H9 (cell line): ENCODE measurements around the gene KDR. TPM values are rescaled to one million over a fixed set of nuclear protein-coding genes. Genes with fewer than 3 reads are reported as not detected.
A peak's percentile ranks its signal among the peaks of the same experiment; 100 is the strongest.

Experiments
- DNase-seq: peaks from one replicate; pipeline ENCODE4 v3.0.0-alpha.2; 2017
- H2AFZ ChIP-seq: one replicate; pipeline ENCODE4 v1.6.1; 2013; ENCODE audit warnings: mild to moderate bottlenecking, low read length, control low read depth, moderate library complexity
- H2AK5ac ChIP-seq: 2 replicates; pipeline ENCODE4 v1.6.1; 2013; ENCODE audit warnings: low read length, control low read depth, mixed read lengths; ENCODE audit not compliant: insufficient read length
- H2BK120ac ChIP-seq: one replicate; pipeline ENCODE4 v1.6.1; 2013; ENCODE audit warnings: low read depth, mild to moderate bottlenecking, low read length, control low read depth, inconsistent platforms; ENCODE audit not compliant: poor library complexity, severe bottlenecking
- H2BK12ac ChIP-seq: 2 replicates; pipeline ENCODE4 v1.6.1; 2013; ENCODE audit warnings: low read length, control low read depth, mixed read lengths, low read depth; ENCODE audit not compliant: insufficient read length
- H2BK15ac ChIP-seq: 2 replicates; pipeline ENCODE4 v1.6.1; 2013; ENCODE audit warnings: low read depth, low read length, control low read depth
- H2BK20ac ChIP-seq: one replicate; pipeline ENCODE4 v1.6.1; 2013; ENCODE audit warnings: low read depth, mild to moderate bottlenecking, low read length, control low read depth, inconsistent platforms; ENCODE audit not compliant: poor library complexity, severe bottlenecking
- H2BK5ac ChIP-seq: 2 replicates; pipeline ENCODE4 v1.6.1; 2013; ENCODE audit warnings: low read length, control low read depth, mixed read lengths; ENCODE audit not compliant: insufficient read length
- H3K14ac ChIP-seq: 2 replicates; pipeline ENCODE4 v1.6.1; 2013; ENCODE audit warnings: low read length, control low read depth; ENCODE audit not compliant: insufficient read depth
- H3K18ac ChIP-seq: 2 replicates; pipeline ENCODE4 v1.6.1; 2013; ENCODE audit warnings: low read depth, mild to moderate bottlenecking, mixed read lengths, low read length, control low read depth; ENCODE audit not compliant: insufficient read length
- H3K23ac ChIP-seq: 2 replicates; pipeline ENCODE4 v1.6.1; 2013; ENCODE audit warnings: low read length, control low read depth, mixed read lengths, low read depth; ENCODE audit not compliant: insufficient read length
- H3K23me2 ChIP-seq: 2 replicates; pipeline ENCODE4 v1.6.1; 2013; ENCODE audit warnings: low read depth, mild to moderate bottlenecking, mixed read lengths, low read length, control low read depth; ENCODE audit not compliant: insufficient read length, poor library complexity, severe bottlenecking
- H3K27ac ChIP-seq: 2 replicates; pipeline ENCODE4 v1.5.1; 2013; ENCODE audit warnings: low read length, control low read depth, mixed read lengths, low read depth; ENCODE audit not compliant: insufficient read length
- H3K27me3 ChIP-seq: 2 replicates; pipeline ENCODE4 v1.6.1; 2013; ENCODE audit warnings: low read length, control low read depth, inconsistent platforms; ENCODE audit not compliant: insufficient read depth
- H3K4ac ChIP-seq: 2 replicates; pipeline ENCODE4 v1.6.1; 2013; ENCODE audit warnings: low read depth, mild to moderate bottlenecking, control low read depth, inconsistent platforms, low read length, moderate library complexity
- H3K4me1 ChIP-seq: 2 replicates; pipeline ENCODE4 v1.6.1; 2013; ENCODE audit warnings: low read length, control low read depth, inconsistent platforms; ENCODE audit not compliant: insufficient read depth
- H3K4me2 ChIP-seq: 2 replicates; pipeline ENCODE4 v1.6.1; 2013; ENCODE audit warnings: low read length, control low read depth, mixed read lengths; ENCODE audit not compliant: insufficient read length, insufficient read depth
- H3K56ac ChIP-seq: 2 replicates; pipeline ENCODE4 v1.6.1; 2013; ENCODE audit warnings: low read depth, mild to moderate bottlenecking, mixed read lengths, low read length, control low read depth; ENCODE audit not compliant: insufficient read length
- H3K79me1 ChIP-seq: 2 replicates; pipeline ENCODE4 v1.6.1; 2013; ENCODE audit warnings: low read depth, mild to moderate bottlenecking, moderate library complexity, low read length, control low read depth, inconsistent platforms; ENCODE audit not compliant: insufficient read depth, poor library complexity, severe bottlenecking
- H3K79me2 ChIP-seq: 2 replicates; pipeline ENCODE4 v1.6.1; 2013; ENCODE audit warnings: low read length, control low read depth, inconsistent platforms; ENCODE audit not compliant: insufficient read depth
- H3K9ac ChIP-seq: 2 replicates; pipeline ENCODE4 v1.6.1; 2013; ENCODE audit warnings: low read length, control low read depth, mixed read lengths; ENCODE audit not compliant: insufficient read length; ENCODE audit errors: extremely low read depth
- H3K9me3 ChIP-seq: one replicate; pipeline ENCODE4 v1.6.1; 2013; ENCODE audit warnings: low read depth, low read length, inconsistent platforms; ENCODE audit not compliant: control insufficient read depth
- H3T11ph ChIP-seq: one replicate; pipeline ENCODE4 v1.6.1; 2013; ENCODE audit warnings: mild to moderate bottlenecking, low read length, control low read depth, inconsistent platforms
- H4K20me1 ChIP-seq: one replicate; pipeline ENCODE4 v1.6.1; 2013; ENCODE audit not compliant: control insufficient read depth, insufficient read length, insufficient read depth
- H4K5ac ChIP-seq: 2 replicates; pipeline ENCODE4 v1.6.1; 2013; ENCODE audit warnings: low read depth, mild to moderate bottlenecking, mixed read lengths, low read length, control low read depth; ENCODE audit not compliant: insufficient read length
- H4K8ac ChIP-seq: replicated peaks from 2 replicates; pipeline ENCODE4 v1.6.1; 2013; ENCODE audit warnings: low read length, control low read depth, mixed read lengths, low read depth; ENCODE audit not compliant: insufficient read length
- H4K91ac ChIP-seq: 2 replicates; pipeline ENCODE4 v1.6.1; 2013; ENCODE audit warnings: low read depth, mild to moderate bottlenecking, moderate library complexity, mixed read lengths, low read length, control low read depth; ENCODE audit not compliant: insufficient read length
- H3K27ac Mint-ChIP-seq, 3 experiments: 2 replicates in 2 of 3; 3 replicates in 1 of 3; pipeline ENCODE4 v1.8.0; 2020 to 2021; ENCODE audit warnings: mixed read lengths in 3 of 3, mild to moderate bottlenecking in 1 of 3, moderate library complexity in 1 of 3
- H3K27me3 Mint-ChIP-seq: 2 replicates; pipeline ENCODE4 v1.8.0; 2021; ENCODE audit warnings: low read depth, mild to moderate bottlenecking, moderate library complexity, mixed read lengths
- H3K36me3 Mint-ChIP-seq, 3 experiments: 2 replicates in 2 of 3; 3 replicates in 1 of 3; pipeline ENCODE4 v1.8.0; 2020 to 2021; ENCODE audit warnings: low read depth in 3 of 3, mixed read lengths in 3 of 3; ENCODE audit not compliant: insufficient read depth in 1 of 3
- H3K4me1 Mint-ChIP-seq, 2 experiments: 2 replicates each; pipeline ENCODE4 v1.8.0; 2020; ENCODE audit warnings: mixed read lengths in 2 of 2
- H3K4me3 Mint-ChIP-seq, 2 experiments: 2 replicates in 1 of 2; 3 replicates in 1 of 2; pipeline ENCODE4 v1.8.0; 2020 to 2021; ENCODE audit warnings: mild to moderate bottlenecking in 2 of 2, mixed read lengths in 2 of 2, moderate library complexity in 1 of 2
- H3K9me3 Mint-ChIP-seq, 2 experiments: 2 replicates in 1 of 2; 3 replicates in 1 of 2; pipeline ENCODE4 v1.8.0; 2020; ENCODE audit warnings: mild to moderate bottlenecking in 2 of 2, mixed read lengths in 2 of 2, moderate library complexity in 1 of 2
- WGBS: extraction: QIAGEN DNeasy Blood & Tissue Kit; methylation state at CpG from one replicate; pipeline ENCODE4 v1.1.7; 2013; ENCODE audit warnings: missing lambda C conversion rate, low lambda C conversion rate, mixed read lengths; ENCODE audit not compliant: insufficient read length; ENCODE audit errors: extremely low coverage; 5-methylcytosine and 5-hydroxymethylcytosine counted together
- long read RNA-seq: library from polyadenylated mRNA; unstranded; transcript quantifications from one replicate; pipeline ENCODE4 v2.0.0, GENCODE V29; 2020
- total RNA-seq: library from RNA; stranded (reverse); gene quantifications from 2 replicates; pipeline ENCODE4 v1.2.1, GENCODE V29; 2021
- TF ChIP-seq, protein P1 (sequence below): fragments of 200-600 bp; sonication (generic); conservative IDR thresholded peaks from 3 replicates; pipeline ENCODE4 v1.8.0; 2021; ENCODE audit warnings: antibody characterized with exemption, mild to moderate bottlenecking

Gene KDR
- 48.2 and 51.4 TPM in 2 replicates for total RNA-seq
- long read RNA-seq, full-length matches to known transcripts, result 27 of 147 reads
- long read RNA-seq, partial matches to known transcripts, result 114 of 147 reads
- long read RNA-seq, other reads (novel, unspliced or antisense), result 6 of 147 reads

- peaks cover 36% of the 10 kb centered on the region; the same call in 1 of the 2 replicates for H3K79me2 ChIP-seq
- Mint-ChIP-seq H3K4me1 (peaks cover 20 to 29% of the 10 kb centered on the region in 2 experiments), H3K27ac (peak within 1 kb of the TSS in 2 of 3 experiments; percentile 49 to 80; a peak in 3 of 7 replicates), H3K36me3 (peaks cover 0 to 14% (median 0%) of the 10 kb centered on the region in 3 experiments; a peak in 5 of 7 replicates), H3K27me3 (peaks cover 28% of the 10 kb centered on the region), H3K9me3 (peaks cover 6 to 8% of the 10 kb centered on the region in 2 experiments; a peak in 3 of 5 replicates), H3K4me3 (peak within 1 kb of the TSS; percentile 84 to 90)
- no peak within 1 kb of the TSS for H2AK5ac ChIP-seq
- no peak within 1 kb of the TSS for H3T11ph ChIP-seq
- no peak within 1 kb of the TSS for H4K5ac ChIP-seq
- H3K4me2 ChIP-seq, result peak within 1 kb of the TSS; percentile 98
- no peak within 1 kb of the TSS for H2BK12ac ChIP-seq
- H3K4me1 ChIP-seq, result no peaks in the 10 kb centered on the region; the same call in 1 of the 2 replicates
- no peak within 1 kb of the TSS for H2AFZ ChIP-seq
- no peak within 1 kb of the TSS for H3K4ac ChIP-seq
- WGBS, result no CpG with 5 or more reads among the region's 57 CpGs
- TF ChIP-seq, protein P1, sequence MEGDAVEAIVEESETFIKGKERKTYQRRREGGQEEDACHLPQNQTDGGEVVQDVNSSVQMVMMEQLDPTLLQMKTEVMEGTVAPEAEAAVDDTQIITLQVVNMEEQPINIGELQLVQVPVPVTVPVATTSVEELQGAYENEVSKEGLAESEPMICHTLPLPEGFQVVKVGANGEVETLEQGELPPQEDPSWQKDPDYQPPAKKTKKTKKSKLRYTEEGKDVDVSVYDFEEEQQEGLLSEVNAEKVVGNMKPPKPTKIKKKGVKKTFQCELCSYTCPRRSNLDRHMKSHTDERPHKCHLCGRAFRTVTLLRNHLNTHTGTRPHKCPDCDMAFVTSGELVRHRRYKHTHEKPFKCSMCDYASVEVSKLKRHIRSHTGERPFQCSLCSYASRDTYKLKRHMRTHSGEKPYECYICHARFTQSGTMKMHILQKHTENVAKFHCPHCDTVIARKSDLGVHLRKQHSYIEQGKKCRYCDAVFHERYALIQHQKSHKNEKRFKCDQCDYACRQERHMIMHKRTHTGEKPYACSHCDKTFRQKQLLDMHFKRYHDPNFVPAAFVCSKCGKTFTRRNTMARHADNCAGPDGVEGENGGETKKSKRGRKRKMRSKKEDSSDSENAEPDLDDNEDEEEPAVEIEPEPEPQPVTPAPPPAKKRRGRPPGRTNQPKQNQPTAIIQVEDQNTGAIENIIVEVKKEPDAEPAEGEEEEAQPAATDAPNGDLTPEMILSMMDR, result no peak
- no peaks in the 10 kb centered on the region for H3K27me3 ChIP-seq
- peak; percentile 85 for DNase-seq
- no peak within 1 kb of the TSS for H2BK5ac ChIP-seq
- no peaks in the 10 kb centered on the region for H3K9me3 ChIP-seq
- H4K20me1 ChIP-seq, result no peaks in the 10 kb centered on the region
- no peak within 1 kb of the TSS; the same call in 1 of the 2 replicates for H3K14ac ChIP-seq
- peaks cover 20% of the 10 kb centered on the region for H3K23me2 ChIP-seq
- H4K8ac ChIP-seq, result no peak within 1 kb of the TSS
- no peak within 1 kb of the TSS for H3K56ac ChIP-seq
- no peak within 1 kb of the TSS for H2BK15ac ChIP-seq
- peak within 1 kb of the TSS; percentile 69 for H3K9ac ChIP-seq
- no peak within 1 kb of the TSS for H2BK120ac ChIP-seq
- no peak within 1 kb of the TSS for H3K23ac ChIP-seq
- no peaks in the 10 kb centered on the region for H3K79me1 ChIP-seq
- H2BK20ac ChIP-seq, result no peak within 1 kb of the TSS
- H3K18ac ChIP-seq, result peak within 1 kb of the TSS; percentile 38
- no peak within 1 kb of the TSS for H3K27ac ChIP-seq
- H4K91ac ChIP-seq, result no peak within 1 kb of the TSS
These were observed at the start of gene KDR for GRCh38 chr4:55125087-55125721. Gene KDR (minus strand): TSS chr4:55125595. CDS start chr4:55125293, 302 bp downstream.
